DND-41 (cell line): ENCODE results near the gene DCUN1D2.

Experiments
- ATAC-seq: fragments of 200-7000 bp; cut with Tn5 transposase; 3 replicates; pipeline ENCODE4 v1.9.1; 2021; ENCODE audit warnings: low read depth; ENCODE audit not compliant: insufficient read depth
- DNase-seq: peaks from one replicate; pipeline ENCODE4 v3.0.0-alpha.2; 2020
- H2AFZ ChIP-seq: 2 replicates; pipeline ENCODE4 v1.6.0; 2012; ENCODE audit warnings: low read depth, low read length
- H3K27ac ChIP-seq: 2 replicates; pipeline ENCODE4 v1.5.1; 2012; ENCODE audit warnings: low read length, inconsistent platforms
- H3K27me3 ChIP-seq: fragments of 200-600 bp; sonication (generic); 2 replicates; pipeline ENCODE4 v1.6.0; 2012; ENCODE audit warnings: low read length, mild to moderate bottlenecking, inconsistent platforms; ENCODE audit not compliant: insufficient read depth, poor library complexity
- H3K36me3 ChIP-seq: 2 replicates; pipeline ENCODE4 v1.5.1; 2012; ENCODE audit warnings: low read length, inconsistent platforms; ENCODE audit not compliant: insufficient read depth
- H3K4me1 ChIP-seq: 2 replicates; pipeline ENCODE4 v1.5.1; 2012; ENCODE audit warnings: mild to moderate bottlenecking, low read length; ENCODE audit not compliant: insufficient read depth
- H3K4me2 ChIP-seq: 2 replicates; pipeline ENCODE4 v1.6.0; 2012; ENCODE audit warnings: mild to moderate bottlenecking, moderate library complexity, low read length, inconsistent platforms; ENCODE audit not compliant: insufficient read depth
- H3K4me3 ChIP-seq, 2 experiments: fragments of 200-600 bp in 1 of 2; shearing (Covaris generic) in 1 of 2; 2 replicates each; pipeline ENCODE4 v1.5.1; 2012 to 2016; ENCODE audit warnings: inconsistent platforms in 2 of 2, low read length in 2 of 2, mild to moderate bottlenecking in 2 of 2, low read depth in 1 of 2, moderate library complexity in 1 of 2
- H3K79me2 ChIP-seq: 2 replicates; pipeline ENCODE4 v1.6.0; 2012; ENCODE audit warnings: low read length, inconsistent platforms; ENCODE audit not compliant: insufficient read depth
- H3K9ac ChIP-seq: 2 replicates; pipeline ENCODE4 v1.6.0; 2012; ENCODE audit warnings: low read depth, mild to moderate bottlenecking, inconsistent platforms, low read length, moderate library complexity
- H3K9me3 ChIP-seq: 2 replicates; pipeline ENCODE4 v1.5.1; 2012; ENCODE audit warnings: low read length, moderate library complexity, mild to moderate bottlenecking, inconsistent platforms; ENCODE audit not compliant: insufficient read depth, severe bottlenecking
- H4K20me1 ChIP-seq: 2 replicates; pipeline ENCODE4 v1.6.0; 2012; ENCODE audit warnings: low read length; ENCODE audit not compliant: insufficient read depth
- EZH2 ChIP-seq: IDR thresholded peaks from 3 replicates; pipeline ENCODE4 v1.6.1; 2012; ENCODE audit warnings: borderline replicate concordance, low read depth, mild to moderate bottlenecking, moderate library complexity, low read length, inconsistent platforms; ENCODE audit not compliant: severe bottlenecking
- TF ChIP-seq, protein P1 (sequence below): IDR thresholded peaks from 2 replicates; pipeline ENCODE4 v1.5.1; 2012; ENCODE audit warnings: borderline replicate concordance, low read length, moderate library complexity, mild to moderate bottlenecking; ENCODE audit not compliant: poor library complexity, severe bottlenecking; ENCODE audit errors: extremely low read depth

Gene DCUN1D2

DNA sequence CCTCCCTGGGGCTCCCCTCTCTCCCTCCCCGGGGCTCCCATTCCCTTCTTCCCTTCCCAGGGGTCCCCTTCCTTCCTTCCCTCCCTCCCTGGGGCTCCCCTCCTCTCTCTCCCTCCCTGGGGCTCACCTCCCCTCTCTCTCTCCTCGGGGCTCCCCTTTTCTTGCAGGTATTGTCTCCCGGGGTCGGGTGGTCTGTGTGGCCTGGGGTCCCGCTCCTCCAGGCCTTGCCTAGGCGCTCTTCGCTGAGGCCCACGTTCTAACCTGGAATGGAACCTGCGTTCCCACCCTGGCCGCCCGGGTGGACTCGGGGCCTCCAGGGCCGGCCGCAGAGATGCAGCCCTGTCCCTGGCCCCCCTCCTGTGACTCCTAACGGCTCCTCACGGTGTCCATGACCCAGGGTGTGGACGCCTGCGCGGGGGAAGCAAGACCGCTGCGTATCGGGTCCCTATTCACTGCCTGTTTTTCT is 940 bp upstream of the DCUN1D2 start:
- peaks cover 51% of the 10 kb centered on the region for H3K4me1 ChIP-seq

DNA sequence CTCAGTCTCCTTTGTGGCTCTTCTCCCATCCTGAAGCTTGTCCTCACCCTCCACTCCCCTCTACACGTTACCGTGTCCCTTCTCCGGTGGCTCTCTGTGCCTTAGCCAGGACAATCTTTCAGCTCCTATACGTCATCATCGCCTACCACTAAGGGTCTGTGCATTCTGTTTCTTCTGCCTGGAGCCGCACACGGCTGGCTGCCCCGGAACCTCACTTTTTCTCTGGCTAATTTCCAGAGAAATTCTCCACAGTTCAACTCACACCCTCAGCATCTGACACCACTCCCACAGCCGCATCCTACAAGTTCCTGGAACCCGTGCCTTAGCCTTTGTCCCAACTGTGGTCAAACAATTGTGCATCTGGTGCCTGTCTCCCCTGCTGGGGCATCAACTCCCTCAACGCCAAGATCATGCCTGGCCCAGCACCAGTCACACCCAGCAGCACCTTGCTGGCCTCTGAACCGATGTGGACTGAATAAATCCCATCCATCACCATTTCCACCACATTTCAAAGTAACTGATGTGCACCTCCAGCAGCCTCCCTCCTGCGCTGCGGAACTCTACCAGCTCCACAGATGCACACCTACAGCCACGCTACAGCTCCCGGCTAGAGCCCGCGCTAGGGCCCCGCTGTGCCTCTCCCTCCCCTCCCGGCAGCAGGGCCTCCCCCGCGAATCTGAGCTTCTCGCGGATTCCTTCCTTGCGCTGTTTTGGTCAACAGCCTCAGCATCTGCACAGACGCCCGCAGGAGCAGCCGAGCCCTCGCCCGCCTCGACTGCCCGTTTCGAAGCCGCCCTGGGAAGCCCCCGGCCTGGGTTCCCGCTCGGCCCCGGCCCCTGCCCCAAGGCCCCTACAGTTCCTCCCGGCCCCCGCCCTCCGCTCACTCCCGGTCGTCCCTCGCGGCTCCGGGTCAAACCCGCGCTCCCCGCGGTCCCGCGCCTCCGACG is 689 bp downstream of the DCUN1D2 start:
- peak overlapping the region; percentile 70 for H3K27ac ChIP-seq
- H3K4me1 ChIP-seq = peaks cover 48% of the 10 kb centered on the region
- peak overlapping the region; percentile 76 to 80; a peak in 3 of 4 replicates for H3K4me3 ChIP-seq

More for the DNA sequence above, 940 bp upstream of the DCUN1D2 start:
- ATAC-seq (no peak), DNase-seq (no peak)
- no peaks in the 10 kb centered on the region for H3K9me3 ChIP-seq
- peaks cover 32% of the 10 kb centered on the region for H4K20me1 ChIP-seq
- H3K4me2 ChIP-seq = peak overlapping the region; percentile 96
- H3K9ac ChIP-seq = peak overlapping the region; percentile 82
- H3K4me3 ChIP-seq = peak overlapping the region; percentile 76 to 80
- no peaks in the 10 kb centered on the region for H3K27me3 ChIP-seq
- H3K79me2 ChIP-seq = peaks cover 61% of the 10 kb centered on the region
- peaks cover 18% of the 10 kb centered on the region for H3K36me3 ChIP-seq
- TF ChIP-seq EZH2 = no peak
- TF ChIP-seq, protein P1, sequence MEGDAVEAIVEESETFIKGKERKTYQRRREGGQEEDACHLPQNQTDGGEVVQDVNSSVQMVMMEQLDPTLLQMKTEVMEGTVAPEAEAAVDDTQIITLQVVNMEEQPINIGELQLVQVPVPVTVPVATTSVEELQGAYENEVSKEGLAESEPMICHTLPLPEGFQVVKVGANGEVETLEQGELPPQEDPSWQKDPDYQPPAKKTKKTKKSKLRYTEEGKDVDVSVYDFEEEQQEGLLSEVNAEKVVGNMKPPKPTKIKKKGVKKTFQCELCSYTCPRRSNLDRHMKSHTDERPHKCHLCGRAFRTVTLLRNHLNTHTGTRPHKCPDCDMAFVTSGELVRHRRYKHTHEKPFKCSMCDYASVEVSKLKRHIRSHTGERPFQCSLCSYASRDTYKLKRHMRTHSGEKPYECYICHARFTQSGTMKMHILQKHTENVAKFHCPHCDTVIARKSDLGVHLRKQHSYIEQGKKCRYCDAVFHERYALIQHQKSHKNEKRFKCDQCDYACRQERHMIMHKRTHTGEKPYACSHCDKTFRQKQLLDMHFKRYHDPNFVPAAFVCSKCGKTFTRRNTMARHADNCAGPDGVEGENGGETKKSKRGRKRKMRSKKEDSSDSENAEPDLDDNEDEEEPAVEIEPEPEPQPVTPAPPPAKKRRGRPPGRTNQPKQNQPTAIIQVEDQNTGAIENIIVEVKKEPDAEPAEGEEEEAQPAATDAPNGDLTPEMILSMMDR = no peak
- H3K27ac ChIP-seq = peak overlapping the region; percentile 70
- peak overlapping the region; percentile 61 for H2AFZ ChIP-seq

DNA sequence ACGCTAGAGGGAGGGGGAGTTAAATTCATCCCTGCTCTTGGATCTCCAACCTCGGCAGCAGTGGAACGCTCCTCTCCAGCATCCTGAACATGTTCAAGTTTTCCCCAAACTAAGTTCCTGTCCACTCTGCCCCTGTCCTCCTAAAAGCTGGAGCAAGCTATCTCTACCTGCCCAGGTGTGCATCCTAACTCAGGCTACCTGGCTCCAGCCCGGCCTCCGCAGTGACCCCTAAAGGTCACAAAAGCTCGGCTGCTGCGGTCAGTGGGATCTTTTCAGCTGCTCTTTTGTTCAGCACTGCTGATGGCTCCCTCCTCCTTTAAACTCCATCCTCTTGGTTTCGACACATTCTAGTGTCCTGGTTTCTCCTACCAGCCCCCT is 1.4 kb downstream of the DCUN1D2 start:
- H3K36me3 ChIP-seq = peaks cover under 1% of the 10 kb centered on the region; the same call in 1 of the 2 replicates
- peak overlapping the region; percentile 38; the same call in 1 of the 2 replicates for H3K27ac ChIP-seq
- H3K4me1 ChIP-seq = peaks cover 48% of the 10 kb centered on the region
- peak overlapping the region; percentile 82 for H3K9ac ChIP-seq
- peaks cover 79% of the 10 kb centered on the region for H3K79me2 ChIP-seq
- TF ChIP-seq EZH2 = no peak
- TF ChIP-seq, protein P1 = no peak
- peak overlapping the region; percentile 76 to 80; a peak in 3 of 4 replicates for H3K4me3 ChIP-seq
- no peaks in the 10 kb centered on the region for H3K9me3 ChIP-seq
- no peaks in the 10 kb centered on the region for H3K27me3 ChIP-seq
- peaks cover 39% of the 10 kb centered on the region for H4K20me1 ChIP-seq
- H2AFZ ChIP-seq = no peak overlapping the region
- ATAC-seq = no peak
- peak overlapping the region; percentile 96 for H3K4me2 ChIP-seq
- no peak for DNase-seq

More for the DNA sequence above, 689 bp downstream of the DCUN1D2 start:
- Histone ChIP-seq H4K20me1 (peaks cover 37% of the 10 kb centered on the region), H3K36me3 (peaks cover 2% of the 10 kb centered on the region), H3K9ac (peak overlapping the region; percentile 82), H3K4me2 (peak overlapping the region; percentile 96), H3K9me3 (no peaks in the 10 kb centered on the region), H3K27me3 (no peaks in the 10 kb centered on the region), H3K79me2 (peaks cover 76% of the 10 kb centered on the region), H2AFZ (peak overlapping the region; percentile 61)
- no peak for TF ChIP-seq EZH2
- TF ChIP-seq, protein P1 = no peak
- peak; percentile 56 for DNase-seq
- peak; percentile 67 for ATAC-seq
